GM18870 (cell line): ENCODE data around the gene F10.
"Not testable (repeated sequence)": the region's sequence is repeated elsewhere in the genome, so short reads cannot be mapped to it uniquely, and the experiment has no call there.

Experiments used
- ATAC-seq: cut with Tn5 transposase; IDR thresholded peaks from one replicate; pipeline ENCODE4 v1.9.1; 2021; ENCODE audit warnings: moderate library complexity; ENCODE audit not compliant: unreplicated experiment

Gene F10

DNA sequence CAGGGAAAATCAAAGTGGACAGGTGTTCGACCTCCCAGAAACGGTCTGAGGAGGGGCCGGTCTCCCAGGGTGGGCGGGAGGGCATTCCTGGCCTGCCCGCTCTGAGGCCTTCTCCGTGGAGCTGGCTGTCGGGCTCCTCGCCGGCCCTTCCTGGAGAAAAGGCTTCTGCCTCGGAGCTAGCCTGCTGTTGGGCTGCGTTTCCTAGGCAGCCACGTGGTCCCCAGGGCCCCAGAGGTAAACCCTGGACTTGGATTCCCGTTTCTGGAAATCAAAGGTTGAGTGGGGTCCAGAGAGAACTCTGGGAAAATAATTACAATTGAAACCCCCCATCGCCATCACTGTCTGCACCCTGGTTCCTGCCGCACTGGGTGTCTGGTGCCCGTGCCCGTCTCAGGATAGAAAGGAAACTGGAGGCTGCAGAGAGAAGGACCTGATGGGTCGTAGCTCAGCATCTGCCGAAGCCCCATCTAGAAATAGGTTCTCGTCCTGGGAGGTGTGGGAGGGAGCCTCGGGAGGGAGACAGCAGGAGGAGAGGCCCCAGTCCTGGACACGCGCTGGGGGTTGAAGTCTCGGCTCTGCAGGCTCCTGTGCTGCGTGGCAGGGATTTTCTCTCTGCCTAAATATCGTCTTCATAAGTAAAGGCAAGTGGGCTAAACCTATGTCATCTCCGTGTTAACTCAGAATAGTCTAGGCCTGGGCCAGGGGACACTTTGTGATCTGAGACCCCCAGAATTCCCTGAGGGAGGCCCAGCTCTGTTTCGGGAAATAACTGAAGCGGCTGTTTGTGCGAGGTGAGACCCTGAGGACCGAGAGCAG, 28.2 kb downstream of the F10 start:
- ATAC-seq: no peak

- ATAC-seq: no peak
Measured at GRCh38 chr13:113151745-113152690, 29.4 kb downstream of the F10 start.

GRCh38 chr13:113152691-113152983, 30.0 kb downstream of the F10 start:
- no peak for ATAC-seq

GRCh38 chr13:113152984-113153809, 30.6 kb downstream of the F10 start:
- no peak for ATAC-seq

GRCh38 chr13:113153810-113154748, 31.5 kb downstream of the F10 start:
- no peak for ATAC-seq

GRCh38 chr13:113155201-113155600, 32.6 kb downstream of the F10 start:
- ATAC-seq: no peak

DNA sequence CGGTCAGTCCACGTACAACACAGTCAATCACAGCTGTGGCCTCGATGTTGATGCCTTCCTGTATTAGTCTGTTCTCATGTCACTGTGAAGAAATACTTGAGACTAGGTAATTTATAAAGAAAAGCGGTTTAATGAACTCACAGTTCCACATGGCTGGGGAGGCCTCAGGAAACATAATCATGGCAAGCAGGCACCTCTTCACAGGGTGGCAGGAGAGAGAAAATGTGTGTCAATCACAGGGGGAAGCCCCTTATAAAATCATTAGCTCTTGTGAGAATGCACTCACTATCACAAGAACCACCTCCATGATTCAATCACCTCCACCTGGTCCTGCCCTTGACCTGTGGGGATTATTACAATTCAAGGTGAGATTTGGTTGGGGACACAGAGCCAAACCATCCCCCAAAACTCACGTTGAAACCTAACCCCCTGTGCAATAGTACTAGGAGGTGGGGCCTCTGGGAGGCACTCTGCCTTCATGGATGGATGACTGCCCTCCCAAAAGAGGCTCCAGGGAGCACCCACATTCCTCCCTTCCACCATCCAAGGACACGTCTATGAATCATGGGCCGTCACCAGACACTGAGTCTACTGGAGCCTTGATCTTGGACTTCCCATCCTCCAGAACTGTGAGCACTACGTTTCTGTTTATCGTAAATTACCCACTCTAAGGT, 33.5 kb downstream of the F10 start:
- no peak for ATAC-seq

DNA sequence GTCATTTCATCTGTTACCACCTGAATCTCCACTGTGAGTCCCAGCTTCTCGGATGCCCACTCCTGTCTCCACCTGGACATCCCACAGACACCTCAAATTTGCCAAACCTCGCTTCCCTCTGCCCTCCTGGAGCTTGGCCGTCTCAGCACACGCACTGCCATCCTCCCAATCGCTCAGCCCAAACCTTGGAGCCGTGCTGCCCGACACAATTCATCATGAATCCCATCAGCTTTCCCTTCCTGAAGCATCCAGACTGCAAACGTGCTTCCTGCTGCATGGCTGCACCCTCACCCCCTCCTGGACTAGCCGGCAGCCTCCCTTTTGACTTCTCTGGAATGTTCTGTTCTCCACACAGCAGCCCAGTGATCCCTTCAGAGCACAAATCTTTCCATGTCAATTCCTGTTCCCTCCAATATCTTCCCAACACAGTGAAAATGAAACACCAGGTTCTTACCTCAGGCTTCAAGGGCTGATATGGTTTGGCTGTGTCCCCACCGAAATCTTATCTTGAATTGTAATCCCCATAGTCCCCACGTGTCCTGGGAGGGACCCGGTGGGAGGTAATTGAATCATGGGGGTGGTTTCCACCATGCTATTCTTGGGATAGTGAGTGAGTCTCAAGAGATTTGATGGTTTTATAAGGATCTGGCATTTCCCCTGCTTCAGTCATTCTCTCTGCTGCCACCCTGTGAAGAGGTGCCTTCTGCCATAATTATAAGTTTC, 34.8 kb downstream of the F10 start:
- no peak for ATAC-seq

DNA sequence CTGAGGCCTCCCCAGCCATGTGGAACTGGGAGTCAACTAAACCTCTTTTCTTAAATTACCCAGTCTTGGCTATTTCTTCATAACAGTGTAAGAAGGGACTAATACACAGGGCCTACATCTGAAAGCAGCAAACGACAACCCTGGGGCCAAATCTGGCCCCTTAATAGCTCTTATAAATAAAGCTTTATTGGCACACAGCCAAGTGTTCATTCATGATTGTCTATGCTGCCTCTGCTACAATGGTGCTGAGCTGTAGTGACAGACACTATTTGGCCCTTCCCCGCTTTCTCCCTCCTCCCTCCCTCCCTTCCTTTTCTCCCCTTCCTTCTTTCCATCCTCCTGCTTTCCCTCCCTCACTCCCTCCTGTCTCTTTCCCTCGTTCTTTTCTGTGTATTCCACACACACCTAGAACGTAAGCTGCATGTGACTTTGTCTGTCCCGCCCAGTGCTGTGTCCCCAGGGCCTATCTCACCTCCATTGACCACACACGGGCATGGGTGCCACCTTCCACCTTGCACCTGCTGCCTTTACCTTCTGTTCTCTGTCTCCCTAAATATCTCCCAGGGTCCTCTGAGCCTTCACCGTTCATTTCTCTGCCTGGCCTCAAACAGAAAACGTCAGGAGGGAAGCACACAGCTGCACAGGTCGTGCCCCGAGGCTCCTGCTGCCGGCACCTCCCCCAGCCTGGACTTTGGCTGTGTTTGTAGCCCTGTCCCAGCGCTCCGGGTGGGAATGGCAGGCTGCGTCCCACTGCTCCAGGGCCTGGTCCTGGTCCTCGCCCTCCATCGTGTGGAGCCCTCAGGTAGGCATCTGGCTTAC, 35.5 kb downstream of the F10 start, which contains the start of gene PROZ:
Gene PROZ, plus strand, starts transcription at position 720 of the 819 bp plus-strand sequence. Its CDS starts 13 bp downstream, at position 733.
- no peak for ATAC-seq

GRCh38 chr13:113158946-113159345, 36.3 kb downstream of the F10 start:
- no peak for ATAC-seq

DNA sequence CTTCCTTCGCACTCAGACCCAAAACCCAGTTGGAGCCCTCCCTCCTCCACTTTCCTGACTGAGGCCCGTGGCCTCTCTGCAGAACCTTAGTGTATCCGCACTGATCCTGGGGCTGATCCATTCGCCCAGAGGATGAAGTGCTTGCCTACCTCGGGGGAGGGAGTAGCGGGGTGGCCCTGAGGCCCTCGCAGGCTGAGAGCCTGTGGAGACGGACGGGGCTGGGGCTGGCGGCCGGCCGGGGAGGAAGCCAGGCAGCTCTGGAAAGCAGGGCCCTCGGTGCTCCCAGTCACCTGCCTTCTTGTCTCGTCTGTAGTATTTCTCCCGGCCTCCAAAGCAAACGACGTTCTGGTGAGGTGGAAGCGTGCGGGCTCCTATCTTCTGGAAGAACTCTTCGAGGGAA, 37.1 kb downstream of the F10 start:
- ATAC-seq: no peak

DNA sequence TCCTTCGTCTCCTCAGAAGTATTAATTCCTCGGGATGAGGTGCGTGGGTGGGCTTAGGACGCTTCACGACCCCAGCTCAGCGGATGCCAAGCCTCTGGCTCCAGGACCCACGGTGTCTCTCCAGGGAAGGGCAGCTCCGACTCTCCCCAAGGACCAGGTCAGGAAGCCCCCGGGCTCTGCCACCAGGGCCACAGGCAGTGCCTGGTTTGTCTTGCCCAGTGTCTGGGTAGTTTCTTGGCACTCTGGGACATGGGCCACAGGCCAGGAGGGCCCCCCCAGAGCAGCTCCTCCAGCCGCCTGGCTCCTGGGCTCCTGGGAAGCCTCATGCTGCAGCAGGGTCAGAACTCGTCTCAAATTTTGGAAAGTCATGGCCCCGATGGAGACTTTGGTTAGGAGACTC, 38.4 kb downstream of the F10 start:
- no peak for ATAC-seq

DNA sequence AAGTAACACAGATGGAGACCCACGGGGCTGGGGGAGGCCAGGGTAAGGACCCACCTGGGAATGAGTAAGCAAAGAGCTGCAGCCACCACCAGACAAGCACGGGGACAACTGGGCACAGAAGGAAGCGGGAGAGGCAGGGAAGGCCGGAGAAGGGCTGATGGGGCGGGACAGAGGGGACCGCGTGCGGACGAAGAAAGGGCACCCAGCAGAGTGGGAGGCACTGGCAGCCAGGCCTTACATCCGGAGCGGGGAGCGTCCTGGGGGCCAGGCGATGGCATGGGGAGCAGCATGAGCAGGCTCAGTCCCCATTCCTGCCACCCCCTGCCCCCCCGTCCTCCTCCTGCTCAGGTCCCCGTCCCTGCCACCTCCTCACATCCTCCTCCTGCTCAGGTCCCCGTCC, 38.8 kb downstream of the F10 start:
- no peak for ATAC-seq

- not testable (repeated sequence) for ATAC-seq
Measured at GRCh38 chr13:113161975-113162374, 39.4 kb downstream of the F10 start.

DNA sequence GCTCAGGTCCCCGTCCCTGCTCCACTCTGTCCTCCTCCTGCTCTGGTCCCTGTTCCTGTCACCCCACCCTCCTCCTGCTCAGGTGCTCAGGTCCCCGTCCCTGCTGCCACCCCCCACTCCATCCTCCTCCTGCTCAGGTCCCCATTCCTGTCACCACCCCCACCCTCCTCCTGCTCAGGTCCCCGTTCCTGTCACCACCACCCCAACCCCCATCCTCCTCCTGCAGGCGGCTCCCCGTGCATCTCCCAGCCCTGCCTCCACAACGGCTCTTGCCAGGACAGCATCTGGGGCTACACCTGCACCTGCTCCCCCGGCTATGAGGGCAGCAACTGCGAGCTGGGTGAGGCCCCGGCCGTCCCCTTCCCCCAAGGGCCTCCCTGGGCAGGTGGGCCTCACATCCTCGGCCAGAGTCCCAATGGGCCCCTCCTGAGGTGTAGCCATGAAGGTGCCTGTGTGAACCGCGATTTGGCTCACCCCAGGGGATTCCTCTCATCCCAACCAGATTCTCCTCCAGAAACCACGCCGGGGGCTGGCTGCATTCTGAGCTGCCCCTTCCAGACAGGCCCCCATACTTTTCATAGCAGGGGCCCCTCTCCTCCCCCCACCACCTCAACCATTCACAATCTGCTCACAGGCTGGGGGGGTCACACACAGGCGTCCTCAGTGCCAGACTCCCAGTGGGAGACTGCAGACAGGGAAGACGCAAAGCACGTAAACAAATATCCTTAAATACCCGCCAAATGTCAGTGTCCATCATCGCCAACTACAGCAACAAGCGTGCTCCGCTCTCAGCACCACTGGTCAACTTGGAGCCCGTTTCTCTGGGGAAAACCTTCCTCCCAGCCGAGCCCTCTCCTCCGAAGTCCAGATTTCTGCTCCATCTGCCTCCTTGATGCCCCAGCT, 40.4 kb downstream of the F10 start:
- no peak for ATAC-seq

DNA sequence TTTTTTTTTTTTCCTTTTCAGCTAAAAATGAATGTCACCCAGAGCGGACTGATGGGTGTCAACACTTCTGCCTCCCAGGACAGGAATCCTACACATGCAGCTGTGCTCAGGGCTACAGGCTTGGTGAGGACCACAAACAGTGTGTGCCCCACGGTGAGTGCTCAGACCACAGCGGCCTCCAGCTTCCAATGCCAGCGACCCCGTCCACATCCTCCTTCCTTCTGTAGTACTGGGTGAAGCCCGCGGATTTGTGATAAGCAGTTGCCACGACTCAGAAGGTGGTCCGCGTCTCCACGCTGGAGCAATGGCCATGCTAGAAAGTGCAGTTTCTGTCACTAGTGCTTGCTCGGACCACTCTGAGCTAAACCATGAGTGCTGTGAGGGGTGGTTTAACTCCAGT, 41.9 kb downstream of the F10 start:
- ATAC-seq: no peak

DNA sequence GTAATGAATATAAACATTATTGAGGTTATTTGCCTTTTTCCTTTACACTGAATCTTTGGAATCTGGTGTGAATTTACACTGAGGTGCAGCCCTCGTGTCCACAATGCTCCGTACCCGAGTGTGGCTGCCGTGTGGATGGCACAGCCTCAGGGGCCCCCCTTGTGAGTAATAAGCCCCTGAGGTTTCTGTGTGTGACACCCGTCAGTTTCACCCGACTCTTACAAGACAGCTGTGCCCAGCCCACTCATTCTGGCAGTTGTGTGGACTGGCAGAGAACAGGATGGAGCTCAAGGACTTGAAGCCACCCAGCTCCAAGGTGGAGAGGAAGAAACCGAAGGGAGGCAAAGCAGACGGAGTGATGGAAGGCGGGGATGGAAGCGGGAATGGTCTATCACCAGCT, 43.7 kb downstream of the F10 start:
- no peak for ATAC-seq
